ENCODE results near the gene ZBTB49. TPM values are rescaled to one million over a fixed set of nuclear protein-coding genes. Genes with fewer than 3 reads are reported as not detected.

The ZBTB49 gene
- total RNA-seq, 1 experiment from 2014 or later = 4.2 TPM

DNA sequence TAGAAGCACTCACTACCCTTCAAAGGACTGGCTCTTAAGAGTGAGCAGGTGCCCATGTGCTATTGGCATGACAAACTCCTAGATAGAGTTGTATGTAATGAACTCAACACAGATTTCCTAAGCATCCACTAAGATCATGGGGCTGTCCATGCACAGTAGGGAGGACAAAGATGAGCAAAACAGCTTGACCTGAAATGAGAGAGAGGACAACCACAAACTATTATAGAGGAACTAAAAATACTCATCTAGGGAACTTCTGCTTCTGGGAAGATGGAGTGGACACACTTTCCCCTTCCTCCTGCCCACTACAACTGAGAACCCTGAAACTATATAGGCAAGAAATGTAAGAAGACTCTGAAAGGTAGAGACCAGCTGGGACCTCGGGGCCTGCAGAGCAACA lies 21.3 kb upstream of the ZBTB49 start:
- DNase-seq (ENCODE audit: low read depth, low spot score) = no peak
- Histone ChIP-seq H3K9me3 (ENCODE audit: control insufficient read depth, insufficient read depth, low read depth, low read length) (no peaks in the 10 kb centered on the region), H3K27ac (ENCODE audit: low read length) (no peak overlapping the region), H3K4me3 (ENCODE audit: low read depth in 2 of 2, low read length in 2 of 2) (no peak overlapping the region), H3K27me3 (ENCODE audit: control insufficient read depth, insufficient read depth, low read length) (no peaks in the 10 kb centered on the region), H3K4me1 (ENCODE audit: control insufficient read depth, insufficient read depth, low read length) (no peaks in the 10 kb centered on the region), H3K36me3 (ENCODE audit: control insufficient read depth, insufficient read depth, low read length) (no peaks in the 10 kb centered on the region; the same call in 1 of the 2 replicates)
- intact Hi-C loops (cut with micrococcal nuclease; ENCODE audit: unreplicated experiment) = no loop called here
- BruUV-seq (replicated peaks) = no TSS peak
- ATAC-seq = no peak
- in situ Hi-C loops (cut with HindIII; ENCODE audit: low pct_unique_long_range_greater_than_20kb, low sequenced_read_pairs) = no loop called here
- CTCF ChIA-PET = no interaction called here
- POLR2A ChIA-PET = no interaction called here
- no peak for TF ChIP-seq SIN3A (IDR thresholded peaks at IDR 0.05; ENCODE audit: borderline replicate concordance, insufficient read depth, low read depth, low read length)
- TF ChIP-seq CTCF (IDR thresholded peaks at IDR 0.05) = no peak
- TF ChIP-seq, protein P1, sequence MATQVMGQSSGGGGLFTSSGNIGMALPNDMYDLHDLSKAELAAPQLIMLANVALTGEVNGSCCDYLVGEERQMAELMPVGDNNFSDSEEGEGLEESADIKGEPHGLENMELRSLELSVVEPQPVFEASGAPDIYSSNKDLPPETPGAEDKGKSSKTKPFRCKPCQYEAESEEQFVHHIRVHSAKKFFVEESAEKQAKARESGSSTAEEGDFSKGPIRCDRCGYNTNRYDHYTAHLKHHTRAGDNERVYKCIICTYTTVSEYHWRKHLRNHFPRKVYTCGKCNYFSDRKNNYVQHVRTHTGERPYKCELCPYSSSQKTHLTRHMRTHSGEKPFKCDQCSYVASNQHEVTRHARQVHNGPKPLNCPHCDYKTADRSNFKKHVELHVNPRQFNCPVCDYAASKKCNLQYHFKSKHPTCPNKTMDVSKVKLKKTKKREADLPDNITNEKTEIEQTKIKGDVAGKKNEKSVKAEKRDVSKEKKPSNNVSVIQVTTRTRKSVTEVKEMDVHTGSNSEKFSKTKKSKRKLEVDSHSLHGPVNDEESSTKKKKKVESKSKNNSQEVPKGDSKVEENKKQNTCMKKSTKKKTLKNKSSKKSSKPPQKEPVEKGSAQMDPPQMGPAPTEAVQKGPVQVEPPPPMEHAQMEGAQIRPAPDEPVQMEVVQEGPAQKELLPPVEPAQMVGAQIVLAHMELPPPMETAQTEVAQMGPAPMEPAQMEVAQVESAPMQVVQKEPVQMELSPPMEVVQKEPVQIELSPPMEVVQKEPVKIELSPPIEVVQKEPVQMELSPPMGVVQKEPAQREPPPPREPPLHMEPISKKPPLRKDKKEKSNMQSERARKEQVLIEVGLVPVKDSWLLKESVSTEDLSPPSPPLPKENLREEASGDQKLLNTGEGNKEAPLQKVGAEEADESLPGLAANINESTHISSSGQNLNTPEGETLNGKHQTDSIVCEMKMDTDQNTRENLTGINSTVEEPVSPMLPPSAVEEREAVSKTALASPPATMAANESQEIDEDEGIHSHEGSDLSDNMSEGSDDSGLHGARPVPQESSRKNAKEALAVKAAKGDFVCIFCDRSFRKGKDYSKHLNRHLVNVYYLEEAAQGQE (IDR thresholded peaks at IDR 0.05; ENCODE audit: insufficient read depth in 1 of 2, low read depth in 2 of 2, low read length in 1 of 2) = no peak
- TF ChIP-seq TCF7L2 (IDR thresholded peaks at IDR 0.05; ENCODE audit: low read depth, low read length) = no peak
- TF ChIP-seq POLR2AphosphoS5 (IDR thresholded peaks at IDR 0.05; ENCODE audit: low read depth, low read length) = no peak

GRCh38 chr4:4269331-4269731 lies 20.7 kb upstream of the ZBTB49 start:
- Histone ChIP-seq H3K4me1 (ENCODE audit: control insufficient read depth, insufficient read depth, low read length) (no peaks in the 10 kb centered on the region), H3K4me3 (ENCODE audit: low read depth in 2 of 2, low read length in 2 of 2) (no peak overlapping the region), H3K9me3 (ENCODE audit: control insufficient read depth, insufficient read depth, low read depth, low read length) (no peaks in the 10 kb centered on the region), H3K27me3 (ENCODE audit: control insufficient read depth, insufficient read depth, low read length) (no peaks in the 10 kb centered on the region), H3K36me3 (ENCODE audit: control insufficient read depth, insufficient read depth, low read length) (peaks cover 2% of the 10 kb centered on the region), H3K27ac (ENCODE audit: low read length) (no peak overlapping the region)
- CTCF ChIA-PET = no interaction called here
- BruUV-seq (replicated peaks) = no TSS peak
- in situ Hi-C loops (cut with HindIII; ENCODE audit: low pct_unique_long_range_greater_than_20kb, low sequenced_read_pairs) = no loop called here
- ATAC-seq (no peak), DNase-seq (ENCODE audit: low read depth, low spot score) (no peak)
- TF ChIP-seq, protein P1 (IDR thresholded peaks at IDR 0.05; ENCODE audit: insufficient read depth in 1 of 2, low read depth in 2 of 2, low read length in 1 of 2) = no peak
- TF ChIP-seq POLR2AphosphoS5 (IDR thresholded peaks at IDR 0.05; ENCODE audit: low read depth, low read length) = no peak
- TF ChIP-seq CTCF (IDR thresholded peaks at IDR 0.05) = no peak
- TF ChIP-seq SIN3A (IDR thresholded peaks at IDR 0.05; ENCODE audit: borderline replicate concordance, insufficient read depth, low read depth, low read length) = no peak
- TF ChIP-seq TCF7L2 (IDR thresholded peaks at IDR 0.05; ENCODE audit: low read depth, low read length) = no peak
- POLR2A ChIA-PET = no interaction called here
- intact Hi-C loops (cut with micrococcal nuclease; ENCODE audit: unreplicated experiment) = no loop called here
